Activated T-cell treated with anti-CD3 and anti-CD28 coated beads, Interleukin-2, amount 50 U/mL, for 72 hours (primary cell): ENCODE measurements around the gene RRP1. TPM values are rescaled to one million over a fixed set of nuclear protein-coding genes. Genes with fewer than 3 reads are reported as not detected.
"Not testable (repeated sequence)": the region's sequence is repeated elsewhere in the genome, so short reads cannot be mapped to it uniquely, and the experiment has no call there.

ENCODE experiments used
- ATAC-seq, 2 donors: fragments of 150-1000 bp; cut with Tn5 transposase; replicated peaks in 1 of 2; 2 replicates each; pipeline ENCODE4 v1.10.0; 2021; ENCODE audit warnings: moderate library complexity in 2 of 2, mild to moderate bottlenecking in 1 of 2
- DNase-seq, 2 donors: peaks; one replicate each; pipeline ENCODE4 v3.0.0; 2021 to 2022; ENCODE audit warnings: mixed read lengths in 1 of 2
- H3K27ac Mint-ChIP-seq: one replicate; pipeline ENCODE4 v1.8.0; 2022; ENCODE audit warnings: mild to moderate bottlenecking, moderate library complexity, mixed read lengths
- H3K27me3 Mint-ChIP-seq: one replicate; pipeline ENCODE4 v1.8.0; 2022; ENCODE audit warnings: low read depth, mixed read lengths
- H3K36me3 Mint-ChIP-seq, 2 donors: one replicate each; pipeline ENCODE4 v1.8.0; 2022; ENCODE audit warnings: mixed read lengths in 2 of 2, mild to moderate bottlenecking in 1 of 2; ENCODE audit not compliant: insufficient read depth in 2 of 2
- H3K4me1 Mint-ChIP-seq: one replicate; pipeline ENCODE4 v1.8.0; 2022; ENCODE audit warnings: low read depth, mixed read lengths
- H3K4me3 Mint-ChIP-seq, 2 donors: one replicate each; pipeline ENCODE4 v1.8.0; 2022; ENCODE audit warnings: mild to moderate bottlenecking in 2 of 2, mixed read lengths in 2 of 2, moderate library complexity in 2 of 2
- H3K9me3 Mint-ChIP-seq, 2 donors: one replicate each; pipeline ENCODE4 v1.8.0; 2022; ENCODE audit warnings: mixed read lengths in 2 of 2
- total RNA-seq, 2 donors: library from RNA; stranded (reverse); gene quantifications; one replicate each; pipeline ENCODE4 v1.2.3, GENCODE V29; 2022

The RRP1 gene
- total RNA-seq, 2 donors from 2014 or later: 30.3 to 41.9 TPM

DNA sequence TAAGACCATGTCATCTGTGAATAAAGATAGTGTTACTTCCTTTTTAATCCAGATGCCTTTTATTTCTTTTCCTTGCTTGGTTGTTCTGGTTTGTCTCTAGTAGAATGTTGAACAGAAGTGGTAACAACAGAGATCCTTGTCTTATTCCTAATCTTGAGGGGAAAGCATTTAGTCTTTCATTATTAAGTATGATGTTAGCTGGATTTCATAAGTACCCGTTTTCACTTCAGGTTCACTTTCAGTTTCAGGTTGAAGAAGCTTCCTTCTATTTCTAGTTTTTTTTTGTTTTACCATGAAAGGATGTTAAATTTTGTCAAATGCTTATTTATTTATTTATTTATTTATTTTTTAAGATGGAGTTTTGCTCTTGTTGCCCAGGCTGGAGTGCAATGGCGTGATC lies 53.4 kb downstream of the RRP1 start:
- H3K4me3 Mint-ChIP-seq: peak overlapping the region; percentile 65 to 67
- peak; percentile 64 to 67 for ATAC-seq
- H3K9me3 Mint-ChIP-seq: no peaks in the 10 kb centered on the region
- peaks cover 0 to 3% of the 10 kb centered on the region in 2 donors for H3K36me3 Mint-ChIP-seq
- DNase-seq: no peak
- H3K27ac Mint-ChIP-seq: peak overlapping the region; percentile 23
- H3K4me1 Mint-ChIP-seq: peaks cover 41% of the 10 kb centered on the region
- H3K27me3 Mint-ChIP-seq: peaks cover 6% of the 10 kb centered on the region

DNA sequence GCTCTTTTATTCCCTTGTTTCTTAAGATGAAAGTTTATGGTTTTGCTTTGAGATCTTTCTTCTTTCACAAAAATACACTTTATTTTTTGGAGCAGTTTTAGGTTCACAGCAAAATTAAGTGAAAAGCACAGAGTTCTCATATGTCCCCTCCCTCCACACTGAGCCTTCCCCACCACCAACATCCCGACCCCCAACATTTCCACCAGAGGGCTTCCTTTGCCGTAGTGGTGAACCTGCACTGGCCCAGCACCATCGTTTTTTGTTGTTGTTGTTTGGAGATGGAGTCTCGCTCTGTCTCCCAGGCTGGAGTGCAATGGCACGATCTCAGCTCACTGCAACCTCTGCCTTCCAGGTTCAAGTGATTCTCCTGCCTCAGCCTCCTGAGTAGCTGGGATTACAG lies 55.5 kb downstream of the RRP1 start:
- DNase-seq, ATAC-seq, H3K36me3 Mint-ChIP-seq, H3K27me3 Mint-ChIP-seq, H3K4me3 Mint-ChIP-seq, H3K27ac Mint-ChIP-seq, H3K9me3 Mint-ChIP-seq: not testable (repeated sequence)
- H3K4me1 Mint-ChIP-seq: peaks cover 30% of the 10 kb centered on the region

DNA sequence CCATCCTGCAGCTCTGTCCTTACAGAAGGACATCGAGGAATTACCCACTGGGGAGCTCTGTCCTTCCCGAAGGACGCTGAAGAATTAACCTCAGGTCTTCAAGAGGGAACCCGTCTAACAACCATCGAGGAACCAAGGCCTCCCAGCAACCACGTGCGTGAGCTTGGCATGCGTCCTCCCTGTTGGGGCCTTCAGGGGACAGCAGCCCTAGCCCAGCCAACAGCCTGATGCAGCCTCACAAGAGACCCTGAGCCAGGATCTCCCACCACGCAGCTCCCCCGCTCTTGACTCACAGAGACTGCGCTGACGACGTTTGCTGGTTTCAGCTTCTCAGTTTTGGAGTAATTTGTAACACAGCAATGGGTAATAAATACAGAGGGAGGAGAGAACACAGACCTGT lies 56.0 kb downstream of the RRP1 start:
- Mint-ChIP-seq H3K27ac (no peak overlapping the region), H3K36me3 (peaks cover 0 to 4% of the 10 kb centered on the region in 2 donors), H3K9me3 (peaks cover 0 to 3% of the 10 kb centered on the region in 2 donors), H3K27me3 (no peaks in the 10 kb centered on the region), H3K4me3 (no peak overlapping the region), H3K4me1 (peaks cover 26% of the 10 kb centered on the region)
- ATAC-seq (no peak), DNase-seq (no peak)

DNA sequence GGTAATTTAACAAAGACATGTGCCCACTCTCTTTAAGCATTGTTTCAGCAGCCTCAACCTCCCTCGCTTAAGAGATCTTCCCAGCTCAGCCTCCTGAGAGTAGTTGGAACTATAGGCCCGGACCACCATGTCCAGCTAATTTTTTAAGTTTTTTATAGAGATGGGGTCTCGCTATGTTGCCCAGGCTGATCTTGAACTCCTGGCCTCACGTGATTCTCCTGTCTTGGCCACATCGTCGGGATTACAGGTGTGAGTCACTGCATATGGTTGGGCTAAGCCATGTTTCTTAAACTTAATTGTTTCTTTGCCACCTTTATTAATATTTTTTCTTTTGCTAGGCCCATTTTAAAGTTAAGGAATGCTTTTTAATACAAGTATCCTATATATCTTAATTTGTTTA lies 57.1 kb downstream of the RRP1 start:
- peaks cover 5 to 7% of the 10 kb centered on the region in 2 donors for H3K36me3 Mint-ChIP-seq
- H3K9me3 Mint-ChIP-seq: peaks cover 3 to 6% of the 10 kb centered on the region in 2 donors
- no peak overlapping the region for H3K4me3 Mint-ChIP-seq
- H3K27ac Mint-ChIP-seq: no peak overlapping the region
- no peaks in the 10 kb centered on the region for H3K27me3 Mint-ChIP-seq
- H3K4me1 Mint-ChIP-seq: peaks cover 26% of the 10 kb centered on the region
- ATAC-seq: no peak
- DNase-seq: no peak

DNA sequence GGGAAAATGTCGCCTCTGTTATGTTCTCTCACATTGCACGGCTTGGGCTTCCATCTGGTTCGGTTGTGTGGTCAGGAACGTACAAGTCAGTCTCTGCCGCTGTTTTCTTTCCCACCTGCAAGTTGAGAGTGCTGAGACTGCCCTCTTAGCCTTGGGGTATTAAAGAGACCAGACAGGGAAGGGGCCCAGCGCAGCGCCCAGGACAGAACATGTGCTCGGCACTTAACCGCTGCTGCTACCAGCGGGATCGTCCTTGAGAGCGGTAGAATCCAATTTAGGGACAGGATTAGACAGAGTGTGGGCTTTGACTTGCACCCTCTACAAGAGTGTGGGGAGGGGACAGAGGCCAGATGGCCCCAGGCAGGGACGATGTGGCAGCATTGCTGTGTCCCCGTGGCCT lies 57.9 kb downstream of the RRP1 start:
- ATAC-seq (no peak), DNase-seq (no peak)
- Mint-ChIP-seq H3K4me3 (no peak overlapping the region), H3K27me3 (no peaks in the 10 kb centered on the region), H3K4me1 (peaks cover 22% of the 10 kb centered on the region), H3K36me3 (peaks cover 5 to 7% of the 10 kb centered on the region in 2 donors), H3K9me3 (peaks cover 3 to 6% of the 10 kb centered on the region in 2 donors), H3K27ac (no peak overlapping the region)

DNA sequence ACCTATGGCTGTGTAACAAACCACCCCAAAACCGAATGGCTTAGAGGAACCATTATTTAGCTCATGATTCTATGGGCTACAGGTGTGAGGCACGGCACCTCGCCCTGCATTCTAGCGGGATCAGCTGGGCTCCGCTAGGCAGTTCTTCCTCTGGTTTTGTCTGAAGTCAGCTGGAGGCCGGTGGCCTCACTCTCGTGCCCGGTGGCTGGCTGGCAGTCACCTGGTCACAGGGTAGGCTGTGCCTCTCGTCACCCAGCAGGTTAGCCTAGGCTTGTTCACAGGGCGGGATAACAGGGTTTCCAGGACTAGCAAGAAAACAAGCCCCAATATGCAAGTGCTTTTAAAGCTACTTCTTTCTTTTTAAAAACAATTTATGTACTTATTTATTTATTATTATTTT lies 59.4 kb downstream of the RRP1 start:
- Mint-ChIP-seq H3K27ac (no peak overlapping the region), H3K4me1 (peaks cover 7% of the 10 kb centered on the region), H3K4me3 (no peak overlapping the region), H3K36me3 (peaks cover 5 to 7% of the 10 kb centered on the region in 2 donors), H3K9me3 (peaks cover 3 to 6% of the 10 kb centered on the region in 2 donors), H3K27me3 (peaks cover 4% of the 10 kb centered on the region)
- ATAC-seq (no peak), DNase-seq (no peak)

DNA sequence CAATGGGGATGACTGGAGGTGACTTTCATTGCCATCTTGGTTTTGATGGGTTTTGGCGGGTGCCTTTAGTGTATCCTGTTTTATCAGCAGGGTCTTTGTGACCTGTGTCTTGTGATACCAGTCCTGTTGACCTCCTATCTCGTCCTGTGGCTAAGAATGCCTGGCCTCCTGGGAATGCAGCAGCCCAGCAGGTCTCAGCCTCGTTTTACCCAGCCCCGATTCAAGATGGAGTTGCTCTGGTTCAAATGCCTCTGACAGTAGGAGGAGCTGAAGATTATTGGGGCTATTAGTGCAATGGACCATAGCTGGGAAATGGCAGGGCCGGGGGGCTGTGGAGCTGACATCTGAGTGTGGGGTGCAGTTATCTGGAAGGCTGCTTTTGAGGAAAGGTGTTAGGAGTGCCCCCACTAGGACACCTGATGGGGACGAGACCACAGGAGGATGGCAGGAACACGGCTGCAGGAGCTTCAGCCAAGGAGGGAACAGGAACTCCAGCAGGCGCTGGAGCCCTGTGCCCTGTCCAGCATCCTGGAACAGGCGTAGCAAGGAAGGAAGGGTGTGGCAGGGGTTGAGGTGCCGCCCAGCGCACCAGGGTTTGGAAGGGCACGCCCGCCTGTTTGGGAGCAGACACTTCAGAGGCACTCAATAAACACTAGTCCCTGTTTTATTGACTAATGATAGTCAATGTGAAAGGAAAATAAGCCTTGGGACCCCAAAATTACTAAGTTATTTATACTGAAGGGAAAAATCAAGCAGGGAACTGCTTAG lies 60.3 kb downstream of the RRP1 start:
- DNase-seq: no peak
- Mint-ChIP-seq H3K36me3 (peaks cover 5% of the 10 kb centered on the region in 2 donors), H3K27ac (no peak overlapping the region), H3K4me3 (no peak overlapping the region), H3K27me3 (peaks cover 7% of the 10 kb centered on the region), H3K4me1 (peaks cover 11% of the 10 kb centered on the region), H3K9me3 (peaks cover 3 to 6% of the 10 kb centered on the region in 2 donors)
- ATAC-seq: no peak

DNA sequence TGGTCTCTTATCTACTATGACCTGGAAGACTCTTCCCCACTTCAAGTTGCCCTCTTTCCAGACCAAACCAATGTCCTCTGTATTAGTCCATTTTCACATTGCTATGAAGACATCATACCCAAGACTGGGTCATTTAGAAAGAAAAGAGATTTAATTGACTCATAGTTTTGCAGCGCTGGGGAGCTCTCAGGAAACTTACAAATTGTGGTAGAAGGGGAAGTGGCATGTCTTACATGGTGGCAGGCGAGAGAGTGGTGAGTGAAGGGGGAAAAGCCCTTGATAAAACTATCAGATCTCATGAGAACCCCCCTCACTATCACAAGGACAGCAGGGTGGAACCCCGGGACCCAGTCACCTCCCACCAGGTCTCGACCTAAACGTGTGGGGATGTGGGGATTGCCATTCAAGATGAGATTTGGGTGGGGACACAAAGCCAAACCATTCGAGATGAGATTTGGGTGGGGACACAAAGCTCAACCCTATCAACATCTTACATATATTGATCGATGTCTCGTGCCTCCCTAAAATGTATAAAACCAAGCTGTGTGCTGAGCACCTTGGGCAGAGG lies 61.4 kb downstream of the RRP1 start:
- peaks cover 3 to 6% of the 10 kb centered on the region in 2 donors for H3K9me3 Mint-ChIP-seq
- peak in 1 of 2 donors; percentile 11 for ATAC-seq
- peaks cover 4 to 5% of the 10 kb centered on the region in 2 donors for H3K36me3 Mint-ChIP-seq
- no peak overlapping the region for H3K4me3 Mint-ChIP-seq
- H3K4me1 Mint-ChIP-seq: peaks cover 19% of the 10 kb centered on the region
- DNase-seq: no peak
- peaks cover 7% of the 10 kb centered on the region for H3K27me3 Mint-ChIP-seq
- no peak overlapping the region for H3K27ac Mint-ChIP-seq

DNA sequence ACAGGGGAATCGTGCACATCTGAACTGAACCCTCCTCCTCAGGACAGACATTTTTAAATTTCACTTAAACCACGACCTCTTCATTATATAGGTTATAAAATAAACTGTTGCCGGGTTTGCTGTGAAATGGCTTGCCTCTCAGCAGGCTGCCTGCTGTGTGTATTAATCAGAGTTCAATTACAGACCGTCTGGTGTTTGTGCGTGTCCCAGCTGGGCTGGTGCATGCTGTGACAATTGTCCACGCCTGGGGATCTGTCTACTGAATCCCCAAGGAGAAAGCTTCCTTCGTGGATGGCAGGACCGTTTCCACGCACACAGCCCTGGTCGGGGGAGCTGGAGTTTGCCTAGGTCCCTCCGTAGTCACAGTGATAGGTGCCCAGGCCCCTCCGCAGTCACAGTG lies 62.2 kb downstream of the RRP1 start:
- Mint-ChIP-seq H3K27ac (no peak overlapping the region), H3K9me3 (peaks cover 3 to 6% of the 10 kb centered on the region in 2 donors), H3K4me3 (no peak overlapping the region), H3K27me3 (peaks cover 7% of the 10 kb centered on the region), H3K36me3 (peaks cover 4 to 5% of the 10 kb centered on the region in 2 donors), H3K4me1 (peaks cover 24% of the 10 kb centered on the region)
- DNase-seq: no peak
- ATAC-seq: no peak

DNA sequence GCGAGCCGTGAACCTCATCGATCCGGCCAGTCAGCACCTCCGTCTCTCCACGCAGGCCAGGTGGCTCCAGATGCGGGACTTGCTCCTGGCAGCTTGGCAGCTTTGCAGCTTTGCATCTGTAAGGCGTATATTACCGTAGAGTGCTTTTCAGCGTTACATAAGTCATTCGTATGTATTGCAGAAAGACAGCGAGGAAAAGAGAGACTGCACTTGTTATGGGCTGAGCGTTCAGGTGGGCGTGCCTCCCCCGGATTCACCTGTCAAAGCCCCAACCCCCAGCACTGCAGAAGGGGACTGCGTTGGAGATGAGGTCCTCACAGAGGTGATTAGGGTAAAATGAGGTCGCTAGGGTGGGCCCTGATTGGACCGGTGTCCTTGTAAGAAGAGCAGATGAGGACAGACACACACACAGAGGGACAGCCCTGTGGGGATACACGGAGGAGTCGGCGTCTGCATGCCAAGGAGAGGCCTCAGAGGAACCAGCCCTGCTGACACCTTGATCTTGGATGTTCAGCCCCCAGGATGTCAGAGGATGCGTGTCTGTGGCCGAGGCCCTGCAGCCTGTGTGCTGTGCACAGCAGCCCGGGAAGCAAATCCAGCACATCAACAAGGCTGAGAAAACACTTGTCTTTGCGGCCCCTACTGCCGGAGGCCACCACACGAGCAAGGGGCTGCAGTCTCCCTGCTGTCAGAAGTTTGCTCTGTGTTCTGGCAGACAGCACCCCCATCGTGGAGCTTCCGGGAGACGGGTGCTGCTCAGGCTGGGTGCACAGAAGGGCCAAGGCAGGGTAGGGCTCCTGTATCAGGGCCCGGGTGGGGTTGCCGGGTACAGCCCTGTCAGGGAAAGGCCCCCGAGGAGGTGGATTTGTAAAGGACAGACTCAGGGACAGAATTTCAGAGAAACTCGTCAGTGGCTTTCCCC lies 64.7 kb downstream of the RRP1 start:
- peaks cover 3 to 6% of the 10 kb centered on the region in 2 donors for H3K9me3 Mint-ChIP-seq
- no peak overlapping the region for H3K27ac Mint-ChIP-seq
- ATAC-seq: no peak
- H3K27me3 Mint-ChIP-seq: peaks cover 12% of the 10 kb centered on the region
- peak overlapping the region; percentile 79 to 82 for H3K4me3 Mint-ChIP-seq
- DNase-seq: no peak
- peaks cover 4 to 5% of the 10 kb centered on the region in 2 donors for H3K36me3 Mint-ChIP-seq
- peaks cover 36% of the 10 kb centered on the region for H3K4me1 Mint-ChIP-seq
